Dermis lymphatic vessel endothelial cell (primary cell): Measurements from ENCODE around the gene ALG2. TPM values are rescaled to one million over a fixed set of nuclear protein-coding genes. Genes with fewer than 3 reads are reported as not detected.

Experiments
- total RNA-seq: library from RNA; depleted of rRNA; stranded (reverse); fragments of >200 nt; gene quantifications from 2 replicates; pipeline ENCODE4 v1.2.1, GENCODE V29; 2014

Gene ALG2, protein sequence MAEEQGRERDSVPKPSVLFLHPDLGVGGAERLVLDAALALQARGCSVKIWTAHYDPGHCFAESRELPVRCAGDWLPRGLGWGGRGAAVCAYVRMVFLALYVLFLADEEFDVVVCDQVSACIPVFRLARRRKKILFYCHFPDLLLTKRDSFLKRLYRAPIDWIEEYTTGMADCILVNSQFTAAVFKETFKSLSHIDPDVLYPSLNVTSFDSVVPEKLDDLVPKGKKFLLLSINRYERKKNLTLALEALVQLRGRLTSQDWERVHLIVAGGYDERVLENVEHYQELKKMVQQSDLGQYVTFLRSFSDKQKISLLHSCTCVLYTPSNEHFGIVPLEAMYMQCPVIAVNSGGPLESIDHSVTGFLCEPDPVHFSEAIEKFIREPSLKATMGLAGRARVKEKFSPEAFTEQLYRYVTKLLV
- total RNA-seq, result 46.5 and 46.6 TPM in 2 replicates

GRCh38 chr9:99221621-99222415, at the start of gene ALG2, which contains the start of gene SEC61B:
ALG2 (minus strand) TSS chr9:99221942; CDS start chr9:99221894, 48 bp downstream.
SEC61B (plus strand) TSS chr9:99222282; CDS start chr9:99222364, 82 bp downstream.

Other genes with a start within 250 kb of the ALG2 start
- 20.8 and 21.1 TPM in 2 replicates for gene TGFBR1, start 116.8 kb downstream of the ALG2 start, total RNA-seq
- gene SEC61B, start 340 bp upstream of the ALG2 start, total RNA-seq, result 83.2 and 102 TPM in 2 replicates